ENCODE measurements around the gene ZSWIM5.

The ZSWIM5 gene

DNA sequence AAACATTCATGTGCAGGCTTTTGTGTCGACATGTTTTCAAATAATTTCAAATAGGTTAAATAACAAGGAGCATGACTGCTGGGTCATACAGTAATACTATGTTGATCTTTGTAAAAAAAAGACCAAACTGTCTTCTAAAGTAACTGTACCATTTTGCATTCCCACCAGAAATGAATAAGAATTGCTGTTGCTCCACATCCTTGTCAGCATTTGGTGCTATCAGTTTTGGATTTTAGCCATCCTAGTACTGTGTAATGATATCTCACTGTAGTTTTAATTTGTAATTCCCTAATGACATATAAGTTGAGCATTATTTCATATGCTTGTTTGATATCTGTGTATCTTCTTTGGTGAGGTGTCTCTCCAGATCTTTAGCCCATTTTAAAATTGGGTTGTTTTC is 182.7 kb downstream of the ZSWIM5 start:
- no peak for DNase-seq (ENCODE audit: low spot score)

DNA sequence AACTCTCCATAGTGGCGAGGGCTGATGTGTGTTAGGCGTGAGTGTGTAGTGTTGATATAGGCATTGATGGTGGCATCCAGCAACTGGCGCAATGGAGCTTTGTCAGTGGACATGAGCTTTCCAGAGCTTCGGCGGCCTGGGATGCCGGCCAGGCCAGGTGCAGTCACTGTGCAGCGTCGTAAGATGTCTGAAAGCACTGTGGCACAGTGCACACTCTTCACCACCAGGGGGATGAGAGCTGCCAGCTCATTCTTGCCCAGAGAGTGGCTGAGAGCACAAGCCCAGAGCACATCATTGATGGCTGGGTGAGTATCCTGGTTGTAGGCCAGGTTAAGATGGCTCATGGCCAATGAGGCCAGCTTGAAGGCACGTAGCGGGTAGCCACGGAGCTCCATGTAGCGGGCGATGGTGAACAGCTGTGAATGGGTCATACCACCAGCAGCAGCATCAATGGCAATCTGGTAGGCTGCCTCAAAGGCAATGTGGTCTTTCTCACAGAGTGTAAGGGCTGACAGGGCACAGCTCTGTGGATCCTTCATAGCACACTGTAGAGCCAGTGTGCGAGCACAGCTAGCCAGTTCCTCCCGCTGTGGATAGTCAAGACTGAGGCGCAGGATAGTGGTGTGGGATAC is 187.7 kb downstream of the ZSWIM5 start:
- DNase-seq (ENCODE audit: low spot score), result peak; percentile 59

DNA sequence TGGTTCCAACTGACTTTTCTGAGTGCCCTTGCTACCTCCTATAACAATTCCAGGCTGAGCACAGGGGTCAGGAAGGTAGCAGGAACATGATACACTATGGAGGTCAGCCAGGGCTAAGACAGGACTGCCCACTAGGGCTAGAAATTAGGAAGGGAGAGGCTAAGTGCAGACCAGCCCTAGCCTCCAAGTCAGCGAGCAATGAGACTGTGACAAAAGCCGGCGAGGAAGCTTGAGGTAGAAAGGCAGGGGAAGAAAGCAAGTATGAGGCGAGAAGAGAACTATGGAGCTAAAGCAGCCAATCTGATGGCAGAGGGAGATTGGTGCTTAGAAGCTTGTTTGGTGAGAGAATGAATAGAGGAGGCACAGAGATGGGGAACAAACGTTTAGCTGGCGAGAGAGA is 189.6 kb downstream of the ZSWIM5 start:
- no peak for DNase-seq (ENCODE audit: low spot score)

DNA sequence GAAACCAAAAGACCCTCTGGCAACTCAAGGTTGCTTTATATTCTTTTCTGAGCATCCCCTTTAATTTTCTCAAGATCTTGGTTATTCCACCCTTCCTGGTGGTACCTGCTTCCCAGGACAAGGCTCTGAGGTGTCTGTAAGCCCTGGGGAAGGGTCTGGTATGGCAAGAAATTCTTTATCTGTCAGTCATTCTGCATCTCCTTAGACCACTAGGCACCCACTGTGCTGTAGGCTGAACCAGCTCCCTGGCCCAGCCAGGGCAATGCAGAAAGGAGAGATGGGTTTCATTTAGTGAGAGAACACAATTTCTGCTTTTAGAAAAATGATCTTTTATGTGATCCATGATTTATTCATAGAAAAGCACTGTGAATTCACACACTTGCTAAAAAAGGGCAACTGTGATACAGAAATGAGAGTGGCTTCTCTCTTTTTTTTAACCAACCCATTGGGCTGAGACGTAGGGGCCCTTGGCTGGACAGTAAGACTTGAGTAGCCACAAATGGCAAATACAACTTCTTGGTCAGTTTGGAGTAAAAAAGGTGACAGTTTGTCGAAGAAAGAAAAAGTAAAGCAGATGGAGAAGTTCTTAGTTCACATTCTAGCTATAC is 190.2 kb downstream of the ZSWIM5 start:
- no peak for DNase-seq (ENCODE audit: low spot score)

DNA sequence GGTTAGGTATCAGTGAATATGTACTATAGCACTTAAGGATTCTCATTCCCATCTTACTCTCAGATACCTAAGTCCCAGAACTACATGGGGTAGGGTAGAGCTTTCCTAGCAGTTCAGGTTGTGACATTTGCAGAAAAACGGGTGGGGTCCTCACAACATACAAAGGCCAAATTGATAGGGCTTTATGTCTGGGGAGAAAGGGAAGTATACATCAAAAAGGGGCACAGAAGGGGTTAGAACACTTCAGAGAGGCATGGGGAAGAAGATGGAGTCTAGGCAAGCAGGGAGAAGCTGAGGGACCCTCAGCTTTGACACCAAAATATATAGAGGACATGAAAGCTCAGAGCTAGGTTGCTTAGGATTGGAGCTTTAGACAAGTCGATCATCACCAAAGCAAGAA is 190.7 kb downstream of the ZSWIM5 start:
- no peak for DNase-seq (ENCODE audit: low spot score)

DNA sequence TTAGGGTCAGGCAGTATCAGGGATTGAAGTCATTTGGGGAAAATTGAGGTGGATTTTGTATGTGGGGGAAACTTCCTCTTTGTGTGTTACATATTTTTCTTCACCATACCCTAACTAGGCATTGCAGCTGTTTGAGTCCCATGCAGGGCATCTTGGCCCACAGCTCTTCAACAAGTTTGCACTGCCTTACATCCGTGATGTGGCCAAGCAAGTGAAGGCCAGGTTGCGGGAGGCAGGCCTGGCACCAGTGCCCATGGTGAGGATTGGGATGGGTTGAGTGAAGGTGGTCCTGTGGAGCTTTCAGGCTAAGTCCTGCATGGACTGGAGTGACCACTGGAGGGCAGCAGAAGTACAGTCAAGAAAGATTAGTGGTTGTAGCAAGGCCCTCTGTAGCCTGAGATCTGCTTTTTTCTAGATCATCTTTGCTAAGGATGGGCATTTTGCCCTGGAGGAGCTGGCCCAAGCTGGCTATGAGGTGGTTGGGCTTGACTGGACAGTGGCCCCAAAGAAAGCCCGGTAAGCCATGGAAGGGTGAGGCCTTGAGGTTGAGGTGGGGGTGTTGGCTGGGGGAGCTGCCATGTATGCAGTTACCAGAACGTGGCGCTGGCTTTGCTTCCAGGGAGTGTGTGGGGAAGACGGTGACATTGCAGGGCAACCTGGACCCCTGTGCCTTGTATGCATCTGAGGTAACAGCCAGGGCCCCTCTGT is 191.9 kb downstream of the ZSWIM5 start:
- peak; percentile 86 for DNase-seq (ENCODE audit: low spot score)

DNA sequence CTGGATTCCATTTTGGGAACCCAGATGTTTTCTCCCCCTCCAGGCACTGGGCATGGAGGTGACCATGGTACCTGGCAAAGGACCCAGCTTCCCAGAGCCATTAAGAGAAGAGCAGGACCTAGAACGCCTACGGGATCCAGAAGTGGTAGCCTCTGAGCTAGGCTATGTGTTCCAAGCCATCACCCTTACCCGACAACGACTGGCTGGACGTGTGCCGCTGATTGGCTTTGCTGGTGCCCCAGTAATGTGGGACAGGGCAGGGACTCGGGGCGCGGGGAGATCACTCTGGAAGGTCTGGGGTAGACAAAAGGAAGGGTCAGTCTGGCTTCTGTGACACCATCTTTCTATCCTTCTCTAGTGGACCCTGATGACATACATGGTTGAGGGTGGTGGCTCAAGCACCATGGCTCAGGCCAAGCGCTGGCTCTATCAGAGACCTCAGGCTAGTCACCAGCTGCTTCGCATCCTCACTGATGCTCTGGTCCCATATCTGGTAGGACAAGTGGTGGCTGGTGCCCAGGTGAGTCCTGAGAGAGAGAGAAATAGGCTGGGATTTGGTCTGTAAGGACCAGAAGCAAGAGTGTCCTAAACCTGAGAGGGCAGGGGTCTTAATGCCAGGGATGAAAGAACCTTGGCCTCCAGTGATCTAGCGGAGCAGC is 192.7 kb downstream of the ZSWIM5 start:
- no peak for DNase-seq (ENCODE audit: low spot score)

DNA sequence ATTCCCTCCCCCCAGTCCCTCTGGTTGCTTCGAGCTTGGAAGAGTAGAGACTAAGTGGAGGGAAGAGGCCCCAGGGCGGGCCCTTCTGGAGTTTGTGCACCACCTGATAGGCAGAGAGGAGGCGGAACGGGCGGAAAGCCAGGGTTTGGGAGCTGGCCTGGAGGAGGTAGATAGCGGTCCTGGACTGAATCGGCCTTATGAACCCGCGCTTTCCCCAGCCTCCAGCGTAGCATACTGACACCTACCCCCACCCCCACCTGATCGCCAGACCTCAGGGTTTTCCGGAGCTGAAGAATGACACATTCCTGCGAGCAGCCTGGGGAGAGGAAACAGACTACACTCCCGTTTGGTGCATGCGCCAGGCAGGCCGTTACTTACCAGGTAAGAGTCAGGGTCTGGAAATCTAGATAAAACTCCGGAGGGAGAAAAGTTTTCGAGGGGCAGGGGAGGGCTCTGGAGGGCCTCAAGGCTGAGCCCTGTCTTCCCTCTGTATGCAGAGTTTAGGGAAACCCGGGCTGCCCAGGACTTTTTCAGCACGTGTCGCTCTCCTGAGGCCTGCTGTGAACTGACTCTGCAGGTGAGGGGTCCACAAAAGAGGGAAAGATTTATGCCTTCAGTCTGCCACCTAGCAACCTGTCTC is 193.6 kb downstream of the ZSWIM5 start:
- DNase-seq (ENCODE audit: low spot score), result peak; percentile 25

DNA sequence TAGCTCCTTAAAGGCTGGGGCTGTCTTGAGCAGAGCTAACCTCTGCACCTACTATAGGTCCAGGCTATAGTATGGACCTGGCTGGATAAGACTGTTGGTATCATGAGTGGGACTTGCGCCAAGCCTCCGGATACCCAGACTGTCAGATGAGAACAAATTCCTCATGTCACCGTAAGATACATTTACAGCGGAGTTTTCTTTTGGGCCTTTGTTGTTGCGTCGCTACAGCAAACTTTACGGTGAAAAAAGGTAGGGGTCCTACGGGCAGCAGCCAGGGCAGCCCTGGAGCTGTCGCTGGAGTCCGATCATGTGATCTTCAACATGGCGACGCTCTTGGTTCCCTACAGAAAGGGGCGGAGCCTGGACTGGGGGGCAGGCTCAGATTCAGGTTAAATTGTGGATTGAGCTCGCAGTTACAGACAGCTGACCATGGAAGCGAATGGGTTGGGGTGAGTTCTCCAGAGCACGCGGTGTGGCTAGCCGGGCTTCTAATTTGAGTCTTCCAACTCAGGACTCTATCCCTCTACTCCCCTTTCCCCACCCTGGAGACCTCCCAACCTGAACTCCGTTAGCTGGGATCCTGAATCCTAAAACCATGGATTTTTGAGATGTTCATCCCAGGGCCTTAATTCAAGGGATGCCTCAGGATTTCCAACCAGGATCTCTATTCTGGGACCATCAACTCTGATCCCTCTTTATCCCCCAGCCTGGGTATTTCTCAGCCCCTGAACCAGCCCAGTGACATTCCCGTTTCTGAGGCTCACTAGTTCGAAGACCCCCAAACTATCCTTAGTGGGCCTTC is 194.4 kb downstream of the ZSWIM5 start, which contains the start of gene UROD:
UROD (plus strand) TSS at position 418 of the 802 bp plus-strand sequence; CDS start at position 430, 12 bp downstream.
- peak; percentile 93 for DNase-seq (ENCODE audit: low spot score)

DNA sequence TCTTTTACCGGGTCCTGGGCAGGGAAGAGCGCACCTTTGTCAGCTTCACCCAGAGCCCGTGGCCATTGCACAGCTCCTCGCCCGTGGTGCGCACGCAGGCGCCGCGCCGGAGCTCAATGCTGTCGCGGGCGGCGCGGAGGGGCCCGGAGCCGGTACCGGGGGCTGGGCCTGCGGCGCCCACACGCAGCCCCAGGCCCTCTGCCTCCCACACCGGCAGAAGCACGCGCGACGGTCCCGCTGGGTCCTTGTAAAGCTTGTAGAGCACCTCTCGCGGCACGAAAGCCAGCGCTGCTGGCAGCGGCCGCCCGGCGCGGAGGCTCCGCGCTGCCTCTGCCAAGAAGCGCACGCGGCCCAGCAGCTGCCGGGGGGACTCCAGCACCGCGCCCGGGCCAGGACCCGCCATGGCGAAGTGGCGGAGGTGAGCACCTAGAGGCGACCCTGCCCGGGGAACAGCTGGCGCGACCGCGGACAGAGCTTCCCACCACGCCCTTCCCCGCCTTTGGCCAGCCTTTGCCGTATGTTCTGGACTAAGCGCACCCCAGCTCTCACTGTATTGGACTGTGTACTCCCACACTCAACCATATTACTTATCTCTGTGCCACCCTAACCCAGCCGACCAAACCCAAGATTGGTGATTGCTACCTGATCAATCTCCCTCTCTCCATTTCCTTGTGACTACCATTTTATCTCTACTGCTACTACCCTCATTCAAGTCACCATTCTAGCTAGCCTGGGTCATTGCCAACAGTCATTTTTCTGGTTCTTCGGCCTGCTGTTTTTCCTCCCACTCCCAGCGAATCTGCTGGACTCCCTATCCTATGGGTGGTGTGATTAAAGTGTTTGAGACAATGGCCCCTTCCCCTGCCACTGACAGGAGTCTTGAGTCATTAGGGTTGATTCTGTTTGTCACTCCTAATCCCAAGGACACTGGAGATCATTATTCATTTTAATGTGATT is 195.3 kb downstream of the ZSWIM5 start, which contains the start of gene HECTD3:
HECTD3 (minus strand) TSS at position 470 of the 957 bp plus-strand sequence; CDS start at position 403, 67 bp downstream.
- DNase-seq (ENCODE audit: low spot score), result peak; percentile 77

DNA sequence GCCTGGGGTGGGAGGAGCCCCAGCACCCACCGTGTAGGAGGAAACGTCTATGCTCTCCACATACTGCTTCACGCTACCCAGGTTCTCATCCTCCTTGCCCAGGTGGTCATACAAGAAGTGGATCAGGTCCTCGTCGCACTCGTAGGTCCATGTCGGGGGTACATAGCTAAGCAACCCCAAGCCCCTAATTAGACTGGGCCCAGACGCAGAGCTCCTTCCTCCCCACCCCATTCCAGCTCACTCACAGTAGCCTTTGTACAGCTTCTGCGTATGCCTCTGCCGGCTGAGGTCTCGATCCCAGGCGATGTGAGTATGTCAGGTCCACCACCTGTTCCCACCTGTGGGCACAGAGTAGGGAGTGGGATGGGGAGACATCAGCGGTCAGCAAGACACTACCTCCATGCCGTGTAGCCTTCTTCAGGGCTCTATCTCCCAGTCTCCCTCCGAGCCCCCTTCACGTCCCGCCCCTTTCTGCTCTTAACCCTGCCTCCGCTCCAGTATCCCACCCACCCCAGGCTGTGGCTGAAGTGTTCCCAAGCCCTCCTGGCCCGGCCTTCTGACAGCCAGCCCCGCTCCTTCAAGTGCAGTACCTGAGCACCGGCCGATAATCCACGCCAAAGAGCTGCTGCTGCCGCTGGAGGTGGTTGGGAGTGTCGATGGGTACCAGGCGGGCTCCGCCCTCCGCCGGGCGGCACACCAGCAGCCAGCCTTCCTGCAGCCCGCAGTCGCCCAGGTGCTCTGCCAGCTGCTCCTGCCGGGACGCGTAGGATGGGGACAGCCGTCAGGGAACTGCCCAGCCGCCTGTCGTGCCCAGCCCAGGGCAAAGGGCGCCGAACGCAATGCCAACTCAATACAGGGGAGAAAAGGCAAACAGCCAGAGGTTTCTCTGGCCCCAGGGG is 196.2 kb downstream of the ZSWIM5 start:
- DNase-seq (ENCODE audit: low spot score), result peak; percentile 14

DNA sequence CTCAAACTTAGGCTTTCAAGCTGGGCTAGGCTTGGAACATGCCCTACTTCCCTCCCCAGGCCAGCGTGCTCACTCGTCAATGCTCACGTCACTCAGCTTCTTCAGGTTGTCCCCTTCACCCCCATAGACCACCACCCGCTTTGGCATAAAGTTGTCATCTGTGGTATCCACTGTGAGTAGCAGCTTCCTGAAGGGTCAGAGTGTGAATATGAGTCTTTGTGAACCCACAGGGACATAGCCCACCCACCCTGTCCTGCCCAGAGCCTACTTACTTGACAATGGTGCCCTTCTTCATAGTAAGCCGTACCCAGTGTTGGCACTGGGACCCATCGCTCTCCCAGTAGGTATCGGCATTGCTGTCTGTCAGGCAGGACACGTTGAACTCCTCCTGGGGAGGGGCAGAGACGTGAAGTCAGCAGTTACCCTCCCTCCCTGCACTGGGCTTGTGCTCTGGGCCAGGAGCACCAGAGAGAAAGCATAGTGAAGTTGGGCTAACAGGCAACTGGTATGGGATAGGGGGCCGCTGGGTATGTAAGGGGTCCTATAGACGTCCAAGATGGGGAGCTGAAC is 197.0 kb downstream of the ZSWIM5 start:
- no peak for DNase-seq (ENCODE audit: low spot score)

DNA sequence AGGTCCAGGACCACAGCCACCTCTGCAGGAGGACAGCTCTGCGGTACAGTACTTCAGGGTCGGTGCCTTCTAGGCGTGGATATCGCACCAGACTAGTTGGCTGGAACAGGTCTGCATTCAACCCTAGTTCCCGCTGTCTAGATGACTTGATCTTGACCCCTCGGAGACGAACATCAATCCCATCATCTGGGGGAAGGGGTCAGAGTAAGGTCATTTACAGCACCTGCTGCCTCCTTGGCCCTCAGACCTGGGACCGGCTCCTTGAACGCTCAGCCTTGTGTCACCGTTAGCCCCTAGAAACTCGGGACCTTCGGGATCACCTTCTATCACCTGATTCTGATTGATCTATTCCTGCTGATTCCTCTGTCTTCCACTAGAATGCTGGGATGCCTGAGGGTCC is 197.9 kb downstream of the ZSWIM5 start:
- DNase-seq (ENCODE audit: low spot score), result no peak

DNA sequence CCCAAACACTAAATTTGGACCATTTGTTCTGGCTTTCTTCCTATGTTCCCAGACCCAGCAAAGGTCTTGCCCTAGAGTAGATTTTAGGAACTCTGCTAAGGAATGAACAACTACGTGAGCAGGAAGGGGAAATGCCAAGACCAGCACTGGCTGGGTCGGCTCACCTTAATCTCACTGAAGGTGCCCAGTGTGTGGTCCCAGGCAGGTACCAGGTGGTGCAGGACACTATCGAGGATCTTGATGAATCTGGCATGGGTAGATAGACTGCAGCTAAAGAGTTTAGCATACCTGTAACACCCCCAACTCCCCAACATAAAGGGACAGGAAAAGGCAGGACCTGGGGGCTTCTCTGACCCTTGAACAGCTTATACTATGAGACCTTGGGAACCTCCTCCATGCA is 198.3 kb downstream of the ZSWIM5 start:
- no peak for DNase-seq (ENCODE audit: low spot score)

DNA sequence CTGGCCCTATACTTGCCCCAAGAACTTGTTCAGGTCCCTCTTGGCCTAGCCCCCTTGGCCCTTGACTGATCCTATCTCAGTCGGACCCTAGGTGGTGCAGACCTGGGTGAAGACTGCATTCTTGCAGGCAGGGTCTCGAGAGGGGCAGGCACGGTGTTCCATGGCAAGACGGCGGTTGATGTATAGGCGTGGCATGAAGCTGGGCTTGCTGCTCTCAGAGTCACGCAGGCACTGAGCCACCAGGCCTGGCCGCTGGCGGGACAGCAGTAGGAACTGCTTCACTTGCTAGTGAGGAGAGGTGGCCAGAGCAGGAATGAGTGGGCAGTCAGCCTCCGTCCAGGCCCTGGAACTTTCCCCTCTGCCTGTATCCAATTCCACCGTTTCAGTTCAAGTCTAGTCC is 199.1 kb downstream of the ZSWIM5 start:
- no peak for DNase-seq (ENCODE audit: low spot score)

DNA sequence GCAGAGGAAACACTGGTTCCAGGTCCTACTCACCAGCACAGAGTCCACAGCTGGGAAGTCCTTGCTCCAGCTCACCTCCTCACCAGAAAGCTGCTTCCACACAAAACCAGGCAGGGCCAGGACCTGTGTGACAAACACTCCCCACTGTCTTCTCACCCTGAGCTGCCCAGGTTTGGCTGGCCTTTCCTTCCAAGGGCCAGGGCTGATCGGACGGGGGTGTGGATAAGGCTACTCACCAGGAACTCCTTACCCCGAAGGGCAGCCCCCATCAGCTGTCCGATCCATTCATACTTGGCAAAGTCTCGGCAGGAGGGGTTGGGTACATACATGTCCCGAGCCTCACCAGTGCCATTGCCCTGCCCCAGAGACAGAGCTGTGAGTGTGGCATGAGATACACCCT is 200.6 kb downstream of the ZSWIM5 start:
- no peak for DNase-seq (ENCODE audit: low spot score)

DNA sequence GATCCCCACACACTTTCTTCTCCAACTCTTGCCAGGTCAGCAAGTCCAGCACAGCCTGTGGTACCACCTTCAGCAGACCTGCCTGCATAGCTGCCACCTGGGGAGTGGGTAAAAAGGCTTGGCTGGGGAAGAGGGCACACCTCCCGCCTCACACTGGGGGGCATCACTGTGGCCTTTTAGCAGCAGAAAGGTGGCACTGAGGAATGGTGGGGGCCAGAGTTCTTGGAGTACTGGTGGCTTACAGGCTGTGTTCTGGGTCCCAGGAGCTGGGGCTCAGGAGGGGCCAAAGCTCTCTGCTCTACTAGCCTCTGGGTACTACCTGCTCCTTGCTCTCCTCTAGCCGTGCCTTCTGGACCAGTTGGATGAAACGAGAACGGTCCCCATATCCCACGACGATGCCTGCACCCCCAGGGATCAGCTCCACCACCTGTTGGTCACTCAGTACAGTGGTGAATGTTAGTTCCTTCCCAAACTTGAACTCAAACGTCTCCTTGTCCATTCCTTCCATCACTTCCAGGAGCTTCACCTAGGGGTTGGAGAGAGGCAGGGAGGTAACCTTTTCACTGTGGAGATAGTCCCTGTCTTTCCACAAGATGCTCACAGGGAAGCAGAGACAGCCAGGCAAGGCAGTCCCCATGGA is 202.0 kb downstream of the ZSWIM5 start:
- DNase-seq (ENCODE audit: low spot score), result no peak

DNA sequence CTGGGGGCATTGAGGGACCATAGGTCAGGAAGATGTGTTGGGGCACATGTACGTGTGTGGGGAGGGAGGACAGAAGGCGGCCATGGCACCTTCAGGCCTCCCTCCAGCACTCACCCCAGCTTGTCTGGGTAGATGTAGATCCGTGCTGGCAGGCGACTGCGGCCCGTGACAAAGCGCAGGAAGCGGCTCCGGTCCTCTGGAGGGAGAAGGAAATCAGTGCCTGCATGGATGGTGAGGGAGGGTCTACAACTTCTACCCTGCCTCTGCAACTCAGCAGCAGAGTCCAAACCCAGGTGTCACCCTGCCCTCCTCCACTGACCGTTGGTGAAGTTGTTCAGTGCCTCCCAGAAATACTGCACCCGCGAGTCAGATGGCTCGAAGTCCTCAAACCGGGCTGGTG is 202.7 kb downstream of the ZSWIM5 start:
- no peak for DNase-seq (ENCODE audit: low spot score)

All from CD4-positive, alpha-beta T cell treated with Interleukin-2 at 100 ng/mL for 4 hours (primary cell).